Measurements from ENCODE around the gene STK39.

DNA sequence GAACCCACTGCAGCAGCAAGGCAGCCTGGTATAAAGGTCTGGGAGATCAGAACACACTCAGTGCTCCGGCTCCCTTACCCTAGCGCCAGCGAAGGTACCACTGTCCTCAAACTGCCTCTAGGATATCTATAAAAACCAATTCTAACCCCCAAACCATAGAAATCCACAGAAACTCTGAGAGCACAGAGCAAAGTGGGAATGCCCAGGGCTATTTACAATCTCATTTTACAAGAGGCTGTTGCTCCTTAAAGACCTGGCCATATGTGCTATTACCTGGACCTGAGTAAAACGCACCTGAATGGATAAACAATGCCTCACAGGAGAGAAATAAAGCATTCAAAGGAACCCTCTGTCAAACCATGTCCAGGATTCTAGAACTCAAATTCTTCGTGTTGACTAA, 4.3 kb downstream of the STK39 start:
- TF ChIP-seq, protein P1, sequence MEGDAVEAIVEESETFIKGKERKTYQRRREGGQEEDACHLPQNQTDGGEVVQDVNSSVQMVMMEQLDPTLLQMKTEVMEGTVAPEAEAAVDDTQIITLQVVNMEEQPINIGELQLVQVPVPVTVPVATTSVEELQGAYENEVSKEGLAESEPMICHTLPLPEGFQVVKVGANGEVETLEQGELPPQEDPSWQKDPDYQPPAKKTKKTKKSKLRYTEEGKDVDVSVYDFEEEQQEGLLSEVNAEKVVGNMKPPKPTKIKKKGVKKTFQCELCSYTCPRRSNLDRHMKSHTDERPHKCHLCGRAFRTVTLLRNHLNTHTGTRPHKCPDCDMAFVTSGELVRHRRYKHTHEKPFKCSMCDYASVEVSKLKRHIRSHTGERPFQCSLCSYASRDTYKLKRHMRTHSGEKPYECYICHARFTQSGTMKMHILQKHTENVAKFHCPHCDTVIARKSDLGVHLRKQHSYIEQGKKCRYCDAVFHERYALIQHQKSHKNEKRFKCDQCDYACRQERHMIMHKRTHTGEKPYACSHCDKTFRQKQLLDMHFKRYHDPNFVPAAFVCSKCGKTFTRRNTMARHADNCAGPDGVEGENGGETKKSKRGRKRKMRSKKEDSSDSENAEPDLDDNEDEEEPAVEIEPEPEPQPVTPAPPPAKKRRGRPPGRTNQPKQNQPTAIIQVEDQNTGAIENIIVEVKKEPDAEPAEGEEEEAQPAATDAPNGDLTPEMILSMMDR (conservative IDR thresholded peaks at IDR 0.05 in 1 of 2, IDR thresholded peaks at IDR 0.05 in 1 of 2; ENCODE audit: low read depth in 1 of 2, low read length in 2 of 2) = no peak
- no peak for TF ChIP-seq EZH2 (IDR thresholded peaks at IDR 0.05; ENCODE audit: low read length, missing control alignments)

All from fibroblast of lung (primary cell).